SJCRH30 (cell line): ENCODE data around the gene FCAMR. TPM values are rescaled to one million over a fixed set of nuclear protein-coding genes. Genes with fewer than 3 reads are reported as not detected.
"Not testable (repeated sequence)": the region's sequence is repeated elsewhere in the genome, so short reads cannot be mapped to it uniquely, and the experiment has no call there.

Experiments used
- DNase-seq, 2 experiments: peaks; one replicate each; pipeline ENCODE4 v3.0.0-alpha.2; 2015 to 2020
- H3K27ac ChIP-seq: fragments of 250-450 bp; sonication (Bioruptor Pico); 2 replicates; pipeline ENCODE4 v1.5.1; 2020; ENCODE audit warnings: mild to moderate bottlenecking, moderate library complexity
- H3K27me3 ChIP-seq: fragments of 250-450 bp; sonication (Bioruptor Pico); 2 replicates; pipeline ENCODE4 v1.5.1; 2020; ENCODE audit warnings: mild to moderate bottlenecking, moderate library complexity
- H3K36me3 ChIP-seq: fragments of 250-450 bp; sonication (Bioruptor Pico); 2 replicates; pipeline ENCODE4 v1.5.1; 2020; ENCODE audit warnings: mild to moderate bottlenecking, moderate library complexity
- H3K4me1 ChIP-seq: fragments of 250-450 bp; sonication (Bioruptor Pico); 2 replicates; pipeline ENCODE4 v1.5.1; 2020; ENCODE audit warnings: mild to moderate bottlenecking, moderate library complexity
- H3K4me3 ChIP-seq: fragments of 250-450 bp; sonication (Bioruptor Pico); 2 replicates; pipeline ENCODE4 v1.5.1; 2020; ENCODE audit warnings: mild to moderate bottlenecking, moderate library complexity
- H3K9me3 ChIP-seq: fragments of 250-450 bp; sonication (Bioruptor Pico); replicated peaks from 2 replicates; pipeline ENCODE4 v1.5.1; 2020; ENCODE audit warnings: mild to moderate bottlenecking, moderate library complexity
- total RNA-seq: library from RNA; depleted of rRNA; stranded (reverse); fragments of >200 nt; shearing (Covaris generic); gene quantifications from 2 replicates; pipeline ENCODE4 v1.2.3, GENCODE V29; 2014

The FCAMR gene
- total RNA-seq, 1 experiment from 2014 or later: not detected

DNA sequence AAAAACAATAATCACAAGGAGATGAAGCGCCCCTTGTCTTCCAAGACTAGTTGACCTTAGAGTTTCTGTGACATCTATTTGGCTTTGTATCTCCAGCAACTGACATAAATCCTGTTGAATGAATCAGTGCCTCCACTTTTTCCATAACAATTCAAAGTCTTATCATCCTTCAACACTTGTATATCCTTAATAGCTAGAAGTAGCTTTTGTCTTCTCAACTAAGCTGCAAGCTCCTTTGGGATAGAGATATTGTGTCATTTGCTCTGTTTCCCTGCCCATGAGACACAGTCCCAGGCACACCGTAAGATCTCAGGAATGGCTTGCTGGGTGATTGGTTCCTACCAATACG lies 29.7 kb downstream of the FCAMR start:
- Histone ChIP-seq H3K27me3 (peaks cover 7% of the 10 kb centered on the region), H3K9me3 (no peaks in the 10 kb centered on the region), H3K4me3 (no peak overlapping the region), H3K36me3 (no peaks in the 10 kb centered on the region), H3K27ac (no peak overlapping the region), H3K4me1 (no peaks in the 10 kb centered on the region)
- no peak for DNase-seq

DNA sequence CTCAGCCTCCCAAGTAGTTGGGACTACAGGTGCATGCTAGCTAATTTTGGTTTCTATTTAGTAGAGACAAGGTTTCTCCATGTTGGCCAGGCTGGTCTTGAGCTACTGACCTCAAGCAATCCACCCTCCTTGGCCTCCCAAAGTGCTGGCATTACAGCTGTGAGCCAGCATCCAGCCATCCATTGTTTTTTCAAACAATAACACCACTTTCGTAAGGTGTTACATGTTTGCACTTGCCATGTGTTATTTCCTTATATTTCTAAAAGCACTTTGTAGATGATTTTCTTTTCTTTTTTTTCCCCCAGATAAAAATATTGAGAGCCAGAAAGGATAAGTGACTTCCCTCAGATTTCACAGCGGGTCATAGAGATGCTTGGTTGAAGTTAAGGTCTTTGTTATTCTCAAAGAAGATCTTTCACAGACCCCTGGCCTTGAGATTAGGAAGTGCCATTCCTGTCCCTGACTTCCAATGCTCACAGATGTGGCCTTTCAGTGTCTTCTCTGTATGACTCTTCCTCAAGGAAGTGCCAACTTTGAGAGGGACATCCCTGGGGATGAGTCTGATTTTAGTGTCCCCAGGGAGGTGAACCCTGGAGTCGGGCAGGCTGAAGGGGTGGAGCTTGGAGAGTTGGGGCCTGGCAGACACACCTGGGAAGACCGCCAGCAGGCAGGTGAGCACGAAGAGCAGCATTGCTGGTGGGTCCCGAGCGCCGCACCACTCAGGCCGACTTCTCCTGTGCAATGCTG lies 30.2 kb downstream of the FCAMR start:
- peaks cover 7% of the 10 kb centered on the region for H3K27me3 ChIP-seq

DNA sequence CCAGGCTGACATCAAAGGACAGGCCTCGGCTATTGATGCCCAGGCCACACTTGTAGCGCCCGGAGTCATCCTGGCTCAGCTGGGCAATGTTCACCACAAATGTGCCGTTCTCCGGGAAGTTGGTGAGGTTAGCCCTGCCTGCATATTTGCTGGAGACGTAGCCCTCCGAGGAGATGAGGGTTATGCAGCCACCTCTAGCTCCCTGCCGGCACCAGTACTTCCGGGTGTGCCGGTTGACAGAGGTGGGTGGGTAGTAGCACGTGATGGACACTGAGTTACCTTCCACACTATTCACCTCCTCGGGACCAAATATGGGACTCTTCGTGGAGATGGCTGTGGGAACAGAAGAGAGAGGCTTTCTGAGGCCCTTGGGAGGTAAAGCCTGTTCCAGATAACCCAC lies 31.1 kb downstream of the FCAMR start:
- Histone ChIP-seq H3K9me3 (no peaks in the 10 kb centered on the region), H3K36me3 (no peaks in the 10 kb centered on the region)

More for the DNA sequence above, 30.2 kb downstream of the FCAMR start:
- Histone ChIP-seq H3K4me1 (no peaks in the 10 kb centered on the region), H3K27ac (no peak overlapping the region), H3K36me3 (no peaks in the 10 kb centered on the region), H3K4me3 (no peak overlapping the region), H3K9me3 (no peaks in the 10 kb centered on the region)
- DNase-seq: no peak

DNA sequence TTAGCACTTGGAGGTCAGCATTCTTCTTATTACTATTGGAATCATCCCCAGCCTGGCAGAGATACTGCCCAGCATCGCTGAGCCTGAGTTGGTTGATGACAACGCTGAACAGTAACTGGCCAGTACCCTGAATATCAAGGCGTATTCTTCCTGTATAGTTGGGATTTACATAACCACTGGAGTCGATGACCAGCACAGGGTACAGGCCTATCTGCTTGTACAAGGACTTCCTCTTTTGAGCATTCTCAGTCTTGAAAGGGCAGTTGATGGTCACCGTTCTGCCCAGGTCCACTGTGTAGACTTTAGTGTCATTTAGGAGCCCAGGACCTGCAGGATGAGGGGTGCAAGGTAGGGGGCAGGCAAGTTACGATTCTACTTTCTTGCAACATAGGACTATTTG lies 32.8 kb downstream of the FCAMR start:
- H3K4me1 ChIP-seq: no peaks in the 10 kb centered on the region
- no peak overlapping the region for H3K4me3 ChIP-seq
- no peaks in the 10 kb centered on the region for H3K36me3 ChIP-seq
- H3K27me3 ChIP-seq: peaks cover 3% of the 10 kb centered on the region
- no peaks in the 10 kb centered on the region for H3K9me3 ChIP-seq
- no peak for DNase-seq
- H3K27ac ChIP-seq: no peak overlapping the region

More for the DNA sequence above, 31.1 kb downstream of the FCAMR start:
- DNase-seq: no peak
- peaks cover 7% of the 10 kb centered on the region for H3K27me3 ChIP-seq
- no peak overlapping the region for H3K27ac ChIP-seq
- H3K4me1 ChIP-seq: no peaks in the 10 kb centered on the region
- no peak overlapping the region for H3K4me3 ChIP-seq

DNA sequence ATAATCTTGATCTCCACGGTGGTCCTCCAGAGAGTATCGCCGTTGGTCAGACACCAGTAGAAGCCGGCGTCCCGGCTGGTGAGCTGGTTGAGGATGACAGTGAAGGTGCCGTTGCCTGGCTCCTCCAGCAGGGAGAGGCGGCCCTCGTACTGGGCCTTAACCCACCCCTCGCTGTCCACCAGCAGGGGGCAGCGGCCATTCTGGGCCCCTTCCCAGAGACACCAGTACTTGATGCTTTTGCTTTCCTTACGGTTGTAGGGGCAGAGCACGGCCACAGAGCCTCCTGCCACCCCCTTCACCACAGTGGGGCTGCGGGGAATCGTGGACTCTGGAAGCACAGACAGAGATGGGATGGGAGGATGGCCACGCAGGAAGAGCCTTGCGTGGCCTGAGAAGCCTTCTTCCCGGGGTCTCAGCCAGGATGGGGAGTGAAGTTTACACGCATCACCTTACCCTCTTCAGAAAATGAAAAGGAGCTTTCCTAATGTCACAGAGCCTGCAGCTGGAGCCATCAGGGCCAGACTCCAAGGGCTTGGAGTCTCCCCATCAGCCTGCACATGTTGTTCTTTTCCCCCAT lies 34.7 kb downstream of the FCAMR start:
- peaks cover 10% of the 10 kb centered on the region for H3K27me3 ChIP-seq
- DNase-seq: peak; percentile 42 to 57
- no peaks in the 10 kb centered on the region for H3K4me1 ChIP-seq
- no peaks in the 10 kb centered on the region for H3K9me3 ChIP-seq
- H3K4me3 ChIP-seq: no peak overlapping the region
- H3K36me3 ChIP-seq: no peaks in the 10 kb centered on the region
- no peak overlapping the region for H3K27ac ChIP-seq

DNA sequence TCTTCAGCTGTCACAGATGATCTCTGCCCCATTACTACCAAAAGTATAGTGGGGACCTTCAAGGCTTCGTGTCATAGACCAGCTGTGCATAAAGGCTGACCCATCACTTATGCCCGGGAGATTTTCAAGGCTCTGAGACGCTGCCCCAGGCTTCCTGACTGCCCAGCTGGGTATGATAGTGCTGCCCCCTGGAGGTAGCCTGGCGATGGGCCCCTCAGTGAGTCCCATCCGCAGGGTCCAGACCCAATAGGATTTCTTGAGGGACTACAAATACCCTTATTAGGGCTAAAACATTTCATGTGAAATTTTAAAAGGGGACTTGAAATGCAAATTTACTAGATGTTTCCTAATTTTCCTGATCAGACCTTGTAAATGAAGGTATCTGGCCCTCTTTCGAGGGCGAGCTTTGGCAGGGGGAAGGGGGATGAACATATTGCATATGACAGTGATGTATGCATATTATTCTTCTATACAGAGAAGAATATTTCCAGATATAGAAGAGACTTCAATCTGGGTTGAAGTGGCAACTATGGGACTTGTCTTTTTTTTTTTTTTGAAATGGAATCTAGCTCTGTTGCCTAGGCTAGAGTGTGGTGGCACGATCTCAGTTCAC lies 36.8 kb downstream of the FCAMR start:
- H3K4me3 ChIP-seq: no peak overlapping the region
- H3K36me3 ChIP-seq: no peaks in the 10 kb centered on the region
- H3K9me3 ChIP-seq: no peaks in the 10 kb centered on the region
- H3K4me1 ChIP-seq: no peaks in the 10 kb centered on the region
- peak; percentile 55 to 70 for DNase-seq
- peaks cover 7% of the 10 kb centered on the region for H3K27me3 ChIP-seq
- H3K27ac ChIP-seq: no peak overlapping the region

DNA sequence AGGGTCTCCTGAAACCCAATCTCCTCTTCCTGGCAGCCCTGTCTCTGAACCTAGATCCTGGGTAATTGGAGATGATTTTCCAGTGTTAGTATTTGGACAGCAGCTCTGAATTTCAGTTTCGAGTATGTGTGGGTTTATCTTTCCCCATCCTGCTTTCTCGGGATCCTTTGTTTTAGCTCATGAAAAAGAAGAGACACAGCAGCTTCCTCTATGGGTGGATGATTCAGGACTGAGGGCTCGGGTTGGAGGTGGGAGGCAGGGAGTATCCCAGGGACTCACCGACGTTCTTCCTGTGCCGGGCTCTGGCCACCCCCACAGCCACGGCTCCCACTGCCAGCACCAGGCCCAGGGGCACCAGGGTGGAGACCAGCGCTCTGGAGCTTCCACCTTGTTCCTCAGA lies 38.1 kb downstream of the FCAMR start:
- peaks cover 7% of the 10 kb centered on the region; the same call in 1 of the 2 replicates for H3K27me3 ChIP-seq
- H3K4me3 ChIP-seq: no peak overlapping the region
- no peaks in the 10 kb centered on the region for H3K4me1 ChIP-seq
- H3K27ac ChIP-seq: no peak overlapping the region
- no peaks in the 10 kb centered on the region for H3K9me3 ChIP-seq
- no peaks in the 10 kb centered on the region for H3K36me3 ChIP-seq
- DNase-seq: no peak

DNA sequence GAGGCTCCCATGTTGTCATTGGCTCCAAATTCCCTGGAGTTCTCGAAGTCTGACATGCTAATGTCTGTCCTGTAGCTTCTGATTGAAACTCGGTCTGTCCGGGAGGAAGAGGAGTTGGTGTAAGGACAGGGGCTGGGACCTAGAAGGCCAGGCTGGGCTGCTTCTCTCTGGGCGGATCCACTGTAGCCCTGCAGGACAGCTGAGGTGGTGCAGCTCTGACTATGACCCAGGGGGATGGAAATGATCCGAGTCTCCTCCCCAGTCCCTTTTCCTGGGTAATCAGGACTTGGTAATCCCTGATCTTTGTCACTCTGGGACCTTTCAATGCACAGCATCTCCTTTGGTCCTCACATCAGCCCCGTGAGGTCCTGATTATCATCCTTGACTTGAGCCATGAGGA lies 38.6 kb downstream of the FCAMR start:
- Histone ChIP-seq H3K36me3 (no peaks in the 10 kb centered on the region), H3K4me3 (no peak overlapping the region), H3K9me3 (no peaks in the 10 kb centered on the region), H3K27me3 (peaks cover 7% of the 10 kb centered on the region; the same call in 1 of the 2 replicates), H3K27ac (no peak overlapping the region), H3K4me1 (no peaks in the 10 kb centered on the region)
- DNase-seq: no peak

DNA sequence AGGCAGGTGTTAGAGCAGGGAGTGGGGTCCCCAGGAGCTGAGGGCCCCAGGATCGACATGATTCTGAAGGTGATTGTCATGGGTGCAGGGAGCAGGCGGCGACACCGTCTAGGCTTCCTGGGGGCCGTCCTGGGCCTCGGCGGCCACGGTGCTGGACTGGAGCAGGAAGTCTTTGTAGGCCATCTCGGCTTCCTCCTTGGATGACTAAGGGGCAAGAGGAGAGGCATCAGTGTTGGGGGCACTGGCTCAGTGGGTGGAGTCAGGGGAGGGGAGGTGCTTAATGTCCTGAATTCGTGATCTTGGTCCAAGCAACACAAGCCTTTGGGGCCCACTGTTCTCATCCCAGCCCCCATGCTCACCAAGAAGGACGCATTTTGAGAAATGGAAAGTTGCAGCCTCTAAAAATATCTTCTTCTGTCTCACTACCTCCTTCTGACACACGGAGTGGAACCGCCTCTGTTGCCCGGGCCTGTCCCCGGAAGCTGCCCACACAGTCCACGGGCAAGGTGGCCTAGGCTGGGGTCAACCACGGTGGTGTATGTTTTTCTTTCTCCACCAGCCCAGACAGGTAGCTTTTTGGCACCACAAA lies 40.0 kb downstream of the FCAMR start:
- no peak for DNase-seq
- H3K9me3 ChIP-seq: no peaks in the 10 kb centered on the region
- no peaks in the 10 kb centered on the region for H3K4me1 ChIP-seq
- H3K36me3 ChIP-seq: no peaks in the 10 kb centered on the region
- peaks cover 7% of the 10 kb centered on the region; the same call in 1 of the 2 replicates for H3K27me3 ChIP-seq
- no peak overlapping the region for H3K27ac ChIP-seq
- H3K4me3 ChIP-seq: no peak overlapping the region

DNA sequence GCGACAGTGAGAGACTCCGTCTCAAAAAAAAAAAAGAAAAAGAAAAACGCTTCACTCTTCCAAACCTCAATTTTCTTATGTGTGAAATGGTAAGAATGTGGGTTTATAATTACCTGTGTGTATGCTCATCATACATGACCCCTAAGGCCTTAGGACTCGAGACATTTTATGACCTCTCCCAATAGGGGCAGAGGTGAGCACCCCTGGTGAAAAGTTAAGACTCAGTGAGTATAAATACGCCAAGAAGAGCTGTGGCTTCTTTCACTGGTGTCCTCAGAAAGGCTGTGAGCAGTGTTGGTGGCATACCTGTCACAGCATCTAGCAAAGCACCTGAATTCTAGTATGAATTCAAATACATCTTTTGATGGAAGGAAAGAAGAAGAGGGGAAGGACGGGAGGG lies 40.7 kb downstream of the FCAMR start:
- Histone ChIP-seq H3K4me3 (no peak overlapping the region), H3K36me3 (no peaks in the 10 kb centered on the region), H3K9me3 (no peaks in the 10 kb centered on the region), H3K27ac (no peak overlapping the region), H3K27me3 (peaks cover 7% of the 10 kb centered on the region; the same call in 1 of the 2 replicates), H3K4me1 (no peaks in the 10 kb centered on the region)
- no peak for DNase-seq

DNA sequence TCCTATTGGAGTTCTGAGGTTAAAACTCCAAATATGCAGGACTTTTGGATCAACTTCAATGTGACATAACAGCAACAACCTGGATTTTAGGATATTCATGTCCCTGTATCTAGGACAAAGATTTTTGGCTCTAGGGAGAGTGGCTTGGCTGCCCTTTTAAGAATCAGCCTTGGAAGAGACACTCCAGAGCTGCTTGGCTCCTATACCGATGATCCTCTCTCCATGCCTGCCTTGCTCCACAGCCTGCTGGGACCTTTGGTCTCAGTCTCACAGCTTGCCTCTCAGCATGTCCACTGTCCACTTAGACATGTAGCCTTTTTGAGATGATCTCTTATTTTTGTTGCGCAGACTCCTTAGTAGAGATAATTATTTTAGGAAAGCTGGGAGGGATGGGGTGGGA lies 44.0 kb downstream of the FCAMR start:
- H3K27ac ChIP-seq: no peak overlapping the region
- H3K36me3 ChIP-seq: no peaks in the 10 kb centered on the region
- no peaks in the 10 kb centered on the region for H3K27me3 ChIP-seq
- no peaks in the 10 kb centered on the region for H3K4me1 ChIP-seq
- no peak overlapping the region for H3K4me3 ChIP-seq
- DNase-seq: no peak
- H3K9me3 ChIP-seq: no peaks in the 10 kb centered on the region

DNA sequence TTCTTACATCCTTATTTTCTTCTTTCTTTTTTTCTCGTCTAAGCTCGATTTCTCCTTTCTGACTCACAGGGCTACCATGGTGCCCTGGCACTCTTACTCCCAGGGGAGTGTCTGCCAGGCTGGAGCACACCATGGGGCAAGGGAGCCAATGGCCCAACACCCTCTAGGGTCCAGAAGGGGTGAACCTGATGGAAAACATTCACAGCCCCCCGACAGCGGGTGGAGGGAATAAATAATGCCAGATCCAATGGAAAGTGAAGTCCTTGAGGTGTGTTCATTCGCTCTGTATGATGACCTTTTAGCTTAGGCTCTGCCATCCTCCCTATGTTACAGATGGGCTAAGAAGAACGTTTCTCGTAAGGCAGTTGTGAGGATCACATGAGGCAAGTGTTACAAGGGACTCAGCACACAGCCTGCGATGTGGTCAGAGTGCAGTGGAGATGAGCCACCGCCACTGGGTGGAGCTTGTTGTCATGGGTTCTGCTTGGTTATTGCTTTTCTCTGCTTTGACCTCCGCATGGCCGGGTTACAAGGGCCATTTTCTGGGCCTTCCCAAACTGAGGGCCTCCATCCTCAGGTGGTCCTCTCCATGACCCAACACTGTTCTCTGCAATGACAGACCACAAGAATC lies 45.0 kb downstream of the FCAMR start:
- Histone ChIP-seq H3K27me3 (no peaks in the 10 kb centered on the region), H3K4me1 (no peaks in the 10 kb centered on the region), H3K9me3 (no peaks in the 10 kb centered on the region), H3K4me3 (no peak overlapping the region), H3K36me3 (no peaks in the 10 kb centered on the region), H3K27ac (no peak overlapping the region)
- DNase-seq: peak in 1 of 2 experiments; percentile 15

DNA sequence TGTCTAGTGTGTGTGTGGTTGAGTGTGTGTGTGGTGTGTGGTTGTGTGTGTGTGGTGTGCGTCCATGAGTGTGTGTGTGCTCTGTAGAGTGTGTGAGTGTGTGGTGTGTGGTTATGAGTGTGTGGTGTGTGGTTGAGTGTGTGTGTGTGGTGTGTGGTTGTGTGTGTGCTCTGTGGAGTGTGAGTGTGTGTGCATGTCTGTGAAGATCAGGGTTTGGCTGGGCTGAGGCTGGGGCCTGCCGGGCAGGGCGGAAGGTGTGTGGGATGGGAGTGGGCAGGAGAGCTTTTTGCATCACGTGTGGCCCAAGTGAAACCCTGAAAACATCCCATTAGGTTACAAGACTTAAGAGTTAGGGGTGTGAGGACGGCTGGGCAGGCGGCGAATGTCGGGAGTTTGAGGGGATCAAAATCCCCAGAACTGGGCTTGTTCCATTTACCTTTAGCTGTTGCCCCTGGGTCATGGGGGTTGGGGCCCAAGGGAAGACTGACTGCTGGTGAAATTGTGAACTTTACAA lies 45.6 kb downstream of the FCAMR start:
- no peak for DNase-seq
- no peak overlapping the region for H3K27ac ChIP-seq
- no peak overlapping the region for H3K4me3 ChIP-seq
- H3K4me1 ChIP-seq: no peaks in the 10 kb centered on the region
- H3K27me3 ChIP-seq: no peaks in the 10 kb centered on the region
- H3K9me3 ChIP-seq: no peaks in the 10 kb centered on the region
- H3K36me3 ChIP-seq: no peaks in the 10 kb centered on the region

DNA sequence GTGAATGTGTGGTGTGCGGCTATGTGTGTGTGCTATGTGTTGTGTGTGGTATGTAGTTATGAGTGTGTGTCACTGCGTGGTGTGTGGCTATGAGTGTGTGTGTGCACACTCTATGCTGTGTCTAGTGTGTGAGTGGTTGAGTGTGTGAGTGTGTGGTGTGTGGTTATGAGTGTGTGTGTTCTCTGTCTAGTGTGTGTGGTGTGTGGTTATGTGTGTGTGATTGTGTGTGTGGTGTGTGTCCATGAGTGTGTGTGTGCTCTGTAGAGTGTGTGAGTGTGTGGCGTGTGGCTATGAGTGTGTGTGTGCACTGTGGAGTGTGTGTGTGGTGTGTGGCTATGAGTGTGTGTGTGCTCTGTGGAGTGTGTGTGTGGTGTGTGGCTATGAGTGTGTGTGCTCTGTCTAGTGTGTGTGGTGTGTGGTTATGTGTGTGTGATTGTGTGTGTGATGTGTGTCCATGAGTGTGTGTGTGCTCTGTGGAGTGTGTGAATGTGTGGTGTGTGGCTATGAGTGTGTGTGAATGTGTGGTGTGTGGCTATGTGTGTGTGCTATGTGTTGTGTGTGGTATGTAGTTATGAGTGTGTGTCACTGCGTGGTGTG lies 46.2 kb downstream of the FCAMR start:
- not testable (repeated sequence) for H3K36me3 ChIP-seq, H3K9me3 ChIP-seq, H3K27ac ChIP-seq, DNase-seq, H3K4me3 ChIP-seq, H3K27me3 ChIP-seq, H3K4me1 ChIP-seq
